Measurements from ENCODE around the gene VAV2. TPM values are rescaled to one million over a fixed set of nuclear protein-coding genes. Genes with fewer than 3 reads are reported as not detected.

Gene VAV2
- total and polyA plus RNA-seq, 4 donors, result 4.9 to 26.4 (median 17.0) TPM

- Histone ChIP-seq H3K27ac (ENCODE audit: low read depth in 1 of 2, low read length in 2 of 2) (no peak overlapping the region), H3K27me3 (ENCODE audit: control insufficient read depth in 4 of 4, insufficient read depth in 4 of 4, low read length in 3 of 4) (no peaks in the 10 kb centered on the region), H3K9me3 (ENCODE audit: control insufficient read depth in 4 of 4, low read length in 3 of 4) (no peaks in the 10 kb centered on the region), H3K9ac (ENCODE audit: low read depth in 1 of 2, low read length in 2 of 2) (no peak overlapping the region), H3K4me3 (ENCODE audit: low read depth in 1 of 3, low read length in 3 of 3) (no peak overlapping the region), H3K4me1 (ENCODE audit: control insufficient read depth in 4 of 4, insufficient read depth in 4 of 4, low read length in 3 of 4) (peaks cover 0 to 15% (median 7%) of the 10 kb centered on the region in 4 donors), H3K36me3 (ENCODE audit: control insufficient read depth in 4 of 4, insufficient read depth in 3 of 4, low read depth in 1 of 4, low read length in 3 of 4) (peaks cover 19 to 63% (median 23%) of the 10 kb centered on the region in 4 donors)
- no peak for DNase-seq (ENCODE audit: low spot score)
- WGBS, result 92% methylated on average over 2 of the region's 2 CpGs
- TF ChIP-seq GABPA (IDR thresholded peaks at IDR 0.05 in 1 of 2, conservative IDR thresholded peaks at IDR 0.05 in 1 of 2), result no peak
- no peak for TF ChIP-seq EGR1 (IDR thresholded peaks at IDR 0.05; ENCODE audit: low read depth in 2 of 2)
- TF ChIP-seq SP1 (IDR thresholded peaks at IDR 0.05), result no peak
- TF ChIP-seq YY1 (IDR thresholded peaks at IDR 0.05), result no peak
- TF ChIP-seq JUND (IDR thresholded peaks at IDR 0.05), result no peak
- TF ChIP-seq REST (IDR thresholded peaks at IDR 0.05), result no peak
- TF ChIP-seq, protein P1, sequence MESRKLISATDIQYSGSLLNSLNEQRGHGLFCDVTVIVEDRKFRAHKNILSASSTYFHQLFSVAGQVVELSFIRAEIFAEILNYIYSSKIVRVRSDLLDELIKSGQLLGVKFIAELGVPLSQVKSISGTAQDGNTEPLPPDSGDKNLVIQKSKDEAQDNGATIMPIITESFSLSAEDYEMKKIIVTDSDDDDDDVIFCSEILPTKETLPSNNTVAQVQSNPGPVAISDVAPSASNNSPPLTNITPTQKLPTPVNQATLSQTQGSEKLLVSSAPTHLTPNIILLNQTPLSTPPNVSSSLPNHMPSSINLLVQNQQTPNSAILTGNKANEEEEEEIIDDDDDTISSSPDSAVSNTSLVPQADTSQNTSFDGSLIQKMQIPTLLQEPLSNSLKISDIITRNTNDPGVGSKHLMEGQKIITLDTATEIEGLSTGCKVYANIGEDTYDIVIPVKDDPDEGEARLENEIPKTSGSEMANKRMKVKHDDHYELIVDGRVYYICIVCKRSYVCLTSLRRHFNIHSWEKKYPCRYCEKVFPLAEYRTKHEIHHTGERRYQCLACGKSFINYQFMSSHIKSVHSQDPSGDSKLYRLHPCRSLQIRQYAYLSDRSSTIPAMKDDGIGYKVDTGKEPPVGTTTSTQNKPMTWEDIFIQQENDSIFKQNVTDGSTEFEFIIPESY (IDR thresholded peaks at IDR 0.05), result no peak
- TF ChIP-seq NR2F2 (IDR thresholded peaks at IDR 0.05), result no peak
- no peak for TF ChIP-seq FOXA1 (IDR thresholded peaks at IDR 0.05)
- no peak for TF ChIP-seq HNF4G (IDR thresholded peaks at IDR 0.05)
- TF ChIP-seq RAD21 (IDR thresholded peaks at IDR 0.05), result no peak
- TF ChIP-seq TAF1 (conservative IDR thresholded peaks at IDR 0.05), result no peak
- no peak for TF ChIP-seq RXRA (IDR thresholded peaks at IDR 0.05)
- TF ChIP-seq, protein P2, sequence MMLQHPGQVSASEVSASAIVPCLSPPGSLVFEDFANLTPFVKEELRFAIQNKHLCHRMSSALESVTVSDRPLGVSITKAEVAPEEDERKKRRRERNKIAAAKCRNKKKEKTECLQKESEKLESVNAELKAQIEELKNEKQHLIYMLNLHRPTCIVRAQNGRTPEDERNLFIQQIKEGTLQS (IDR thresholded peaks at IDR 0.05), result no peak
These were observed 216.8 kb downstream of the VAV2 start for GRCh38 chr9:133775291-133775690.

GRCh38 chr9:133774799-133775198 is 217.3 kb downstream of the VAV2 start:
- H3K27ac ChIP-seq (ENCODE audit: low read depth in 1 of 2, low read length in 2 of 2), result no peak overlapping the region
- peaks cover 17 to 59% (median 24%) of the 10 kb centered on the region in 4 donors for H3K36me3 ChIP-seq (ENCODE audit: control insufficient read depth in 4 of 4, insufficient read depth in 3 of 4, low read depth in 1 of 4, low read length in 3 of 4)
- H3K4me3 ChIP-seq (ENCODE audit: low read depth in 1 of 3, low read length in 3 of 3), result no peak overlapping the region
- peaks cover 0 to 20% (median 12%) of the 10 kb centered on the region in 4 donors for H3K4me1 ChIP-seq (ENCODE audit: control insufficient read depth in 4 of 4, insufficient read depth in 4 of 4, low read length in 3 of 4)
- H3K27me3 ChIP-seq (ENCODE audit: control insufficient read depth in 4 of 4, insufficient read depth in 4 of 4, low read length in 3 of 4), result no peaks in the 10 kb centered on the region
- no peak overlapping the region for H3K9ac ChIP-seq (ENCODE audit: low read depth in 1 of 2, low read length in 2 of 2)
- no peaks in the 10 kb centered on the region for H3K9me3 ChIP-seq (ENCODE audit: control insufficient read depth in 4 of 4, low read length in 3 of 4)
- WGBS, result 97% methylated on average over 16 of the region's 16 CpGs
- no peak for DNase-seq (ENCODE audit: low spot score)
- TF ChIP-seq, protein P1 (IDR thresholded peaks at IDR 0.05), result no peak
- no peak for TF ChIP-seq RAD21 (IDR thresholded peaks at IDR 0.05)
- TF ChIP-seq REST (IDR thresholded peaks at IDR 0.05), result no peak
- no peak for TF ChIP-seq HNF4G (IDR thresholded peaks at IDR 0.05)
- no peak for TF ChIP-seq HNF4A (conservative IDR thresholded peaks at IDR 0.05)
- no peak for TF ChIP-seq NR2F2 (IDR thresholded peaks at IDR 0.05)
- TF ChIP-seq MAX (IDR thresholded peaks at IDR 0.05), result no peak
- TF ChIP-seq SP1 (IDR thresholded peaks at IDR 0.05), result no peak
- no peak for TF ChIP-seq FOXA1 (IDR thresholded peaks at IDR 0.05)
